Gastroesophageal sphincter (tissue), 4 donors: Measurements from ENCODE around the gene DUS1L. TPM values are rescaled to one million over a fixed set of nuclear protein-coding genes. Genes with fewer than 3 reads are reported as not detected.

Experiments
- ATAC-seq: fragments of 150-250 bp; one replicate; pipeline ENCODE4 v1.9.1; 2016; ENCODE audit warnings: mild to moderate bottlenecking, moderate library complexity
- H3K27ac ChIP-seq, 4 donors: fragments of 200-600 bp; sonication (generic) in 3 of 4; 1 replicate in 3 of 4; 2 replicates in 1 of 4; pipeline ENCODE4 v1.5.1; 2016 to 2019
- H3K27me3 ChIP-seq: fragments of 200-600 bp; sonication (generic); one replicate; pipeline ENCODE4 v1.5.1; 2019
- H3K36me3 ChIP-seq, 2 donors: fragments of 200-600 bp; sonication (generic); one replicate each; pipeline ENCODE4 v1.5.1; 2019; ENCODE audit warnings: control low read depth in 1 of 2
- H3K4me1 ChIP-seq, 3 donors: fragments of 200-600 bp; sonication (generic); 1 replicate in 2 of 3; 2 replicates in 1 of 3; pipeline ENCODE4 v1.5.1; 2016 to 2019; ENCODE audit warnings: control low read depth in 2 of 3
- H3K4me3 ChIP-seq, 2 donors: fragments of 200-600 bp; sonication (generic); one replicate each; pipeline ENCODE4 v1.5.1; 2019; ENCODE audit warnings: mild to moderate bottlenecking in 1 of 2, moderate library complexity in 1 of 2
- H3K9me3 ChIP-seq, 3 donors: fragments of 200-600 bp; sonication (generic); one replicate each; pipeline ENCODE4 v1.5.1; 2017 to 2019; ENCODE audit warnings: control low read depth in 2 of 3
- CTCF ChIP-seq, 4 experiments: fragments of 200-600 bp in 2 of 4; fragments of 450-650 bp in 2 of 4; sonication (generic) in 1 of 4; IDR thresholded peaks; one replicate each; pipeline ENCODE4 v1.5.1; 2017 to 2019; ENCODE audit warnings: antibody characterized with exemption in 4 of 4, mild to moderate bottlenecking in 2 of 4, moderate library complexity in 2 of 4
- EP300 ChIP-seq: sonication (generic); formaldehyde crosslinking; IDR thresholded peaks from one replicate; pipeline ENCODE4 v1.6.1; 2017; ENCODE audit warnings: antibody characterized with exemption, mild to moderate bottlenecking
- POLR2A ChIP-seq, 2 donors: fragments of 450-650 bp; IDR thresholded peaks; one replicate each; pipeline ENCODE4 v1.6.1; 2017; ENCODE audit warnings: antibody characterized with exemption in 2 of 2, mild to moderate bottlenecking in 2 of 2, moderate library complexity in 1 of 2
- POLR2AphosphoS5 ChIP-seq: sonication (generic); formaldehyde crosslinking; IDR thresholded peaks from one replicate; pipeline ENCODE4 v1.6.1; 2017; ENCODE audit warnings: antibody characterized with exemption
- WGBS, 2 donors: methylation state at CpG; one replicate each; pipeline ENCODE4 v1.1.5; 2018; ENCODE audit warnings: low coverage in 1 of 2; 5-methylcytosine and 5-hydroxymethylcytosine counted together
- total RNA-seq, 4 donors: library from RNA; depleted of rRNA; stranded (reverse); fragments of >200 nt; gene quantifications; one replicate each; pipeline ENCODE4 v1.1.0, GENCODE V29; 2016

DUS1L gene
- total RNA-seq, 4 donors from 2014 or later, result 35.8 to 62.8 (median 52.9) TPM

GRCh38 chr17:82049106-82049505 lies 16.5 kb downstream of the DUS1L start:
- TF ChIP-seq EP300, result no peak
- no peak for TF ChIP-seq CTCF (IDR thresholded peaks at IDR 0.05)
- no peak for TF ChIP-seq POLR2A (IDR thresholded peaks at IDR 0.05)
- TF ChIP-seq POLR2AphosphoS5, result no peak
- H3K4me1 ChIP-seq, result peaks cover 0 to 43% (median 26%) of the 10 kb centered on the region in 3 donors
- no peaks in the 10 kb centered on the region for H3K9me3 ChIP-seq
- H3K27me3 ChIP-seq, result no peaks in the 10 kb centered on the region
- no peak for ATAC-seq
- WGBS, 2 donors, result 58 to 60% methylated on average over 2 to 3 of the region's 8 CpGs
- peaks cover 0 to 50% of the 10 kb centered on the region in 2 donors for H3K36me3 ChIP-seq
- no peak overlapping the region for H3K27ac ChIP-seq
- no peak overlapping the region for H3K4me3 ChIP-seq

- ATAC-seq, result no peak
- Histone ChIP-seq H3K4me3 (no peak overlapping the region), H3K9me3 (no peaks in the 10 kb centered on the region), H3K36me3 (peaks cover 0 to 45% of the 10 kb centered on the region in 2 donors), H3K27ac (no peak overlapping the region), H3K27me3 (no peaks in the 10 kb centered on the region), H3K4me1 (peaks cover 0 to 37% (median 26%) of the 10 kb centered on the region in 3 donors)
- no peak for TF ChIP-seq POLR2AphosphoS5
- TF ChIP-seq POLR2A (IDR thresholded peaks at IDR 0.05), result no peak
- no peak for TF ChIP-seq EP300
- no peak for TF ChIP-seq CTCF (IDR thresholded peaks at IDR 0.05)
- WGBS, 2 donors, result 75% methylated on average over 6 of the region's 20 CpGs; no CpG with 5 or more reads in 1 of the 2 donors
These were observed 17.0 kb downstream of the DUS1L start for GRCh38 chr17:82048571-82048971.

DNA sequence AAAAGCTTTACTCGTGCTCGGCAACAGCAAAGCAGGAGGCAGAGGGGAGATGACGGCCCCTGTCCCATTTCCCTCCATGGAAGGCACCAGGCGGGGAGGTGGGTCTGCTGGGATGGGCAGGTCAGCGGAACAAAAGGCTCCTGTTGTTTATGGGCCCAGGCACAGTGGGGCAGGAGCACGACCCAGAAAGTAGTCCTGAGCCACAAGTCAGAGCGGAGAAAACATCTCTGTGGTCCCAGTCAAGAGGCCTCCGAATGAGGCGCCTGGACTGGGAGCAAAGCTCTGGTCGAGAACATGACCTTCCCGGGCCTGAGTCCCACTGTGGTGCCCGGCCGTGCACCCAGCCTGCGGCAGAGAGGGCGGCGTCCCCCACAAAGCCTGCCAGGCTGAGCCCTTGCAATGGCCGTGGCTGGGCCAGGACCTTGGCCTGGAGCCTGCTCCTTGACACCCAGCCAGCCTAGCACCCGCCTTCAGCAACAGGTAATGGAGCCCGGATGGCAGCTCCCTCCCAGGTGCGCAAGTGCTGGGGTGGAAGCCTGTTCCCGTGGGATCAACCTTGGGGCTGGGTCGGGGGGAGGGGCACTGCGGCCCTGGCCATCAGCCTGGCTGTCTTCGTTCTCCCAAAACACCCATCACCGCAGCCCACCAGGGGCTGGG lies 17.6 kb downstream of the DUS1L start:
- Histone ChIP-seq H3K36me3 (peaks cover 0 to 40% of the 10 kb centered on the region in 2 donors), H3K4me3 (no peak overlapping the region), H3K4me1 (peaks cover 0 to 32% (median 22%) of the 10 kb centered on the region in 3 donors), H3K9me3 (no peaks in the 10 kb centered on the region), H3K27me3 (no peaks in the 10 kb centered on the region), H3K27ac (no peak overlapping the region)
- no peak for ATAC-seq
- TF ChIP-seq POLR2AphosphoS5 (no peak), CTCF (IDR thresholded peaks at IDR 0.05) (no peak), EP300 (no peak), POLR2A (IDR thresholded peaks at IDR 0.05) (no peak)
- WGBS, 2 donors, result 68 to 93% methylated on average over 3 to 5 of the region's 25 CpGs

DNA sequence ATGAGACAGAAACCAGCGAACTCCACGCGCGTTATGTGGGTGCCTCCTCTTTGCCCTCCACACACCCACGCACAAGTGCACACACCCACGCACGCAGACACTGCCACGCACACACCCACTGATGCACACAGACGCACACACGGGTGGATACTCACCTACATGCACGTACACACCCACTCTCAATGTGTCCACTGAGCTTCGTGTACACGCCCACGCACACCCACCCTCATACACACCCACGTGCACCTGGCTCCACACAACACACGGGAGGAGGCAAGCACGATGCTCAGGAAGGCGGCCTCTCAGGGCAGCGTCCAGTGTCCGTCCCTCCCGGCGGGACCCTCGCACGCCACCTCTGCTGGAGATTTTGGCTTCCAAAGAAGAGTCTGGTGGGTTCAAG lies 18.2 kb downstream of the DUS1L start:
- ATAC-seq, result no peak
- no peak overlapping the region for H3K27ac ChIP-seq
- H3K4me3 ChIP-seq, result no peak overlapping the region
- no peaks in the 10 kb centered on the region for H3K9me3 ChIP-seq
- WGBS, 2 donors, result 83 to 89% methylated on average over 12 to 15 of the region's 24 CpGs
- no peak for TF ChIP-seq POLR2A (IDR thresholded peaks at IDR 0.05)
- no peak for TF ChIP-seq EP300
- no peak for TF ChIP-seq CTCF (IDR thresholded peaks at IDR 0.05)
- no peak for TF ChIP-seq POLR2AphosphoS5
- H3K27me3 ChIP-seq, result no peaks in the 10 kb centered on the region
- H3K4me1 ChIP-seq, result peaks cover 0 to 25% (median 15%) of the 10 kb centered on the region in 3 donors
- peaks cover 0 to 40% of the 10 kb centered on the region in 2 donors for H3K36me3 ChIP-seq

DNA sequence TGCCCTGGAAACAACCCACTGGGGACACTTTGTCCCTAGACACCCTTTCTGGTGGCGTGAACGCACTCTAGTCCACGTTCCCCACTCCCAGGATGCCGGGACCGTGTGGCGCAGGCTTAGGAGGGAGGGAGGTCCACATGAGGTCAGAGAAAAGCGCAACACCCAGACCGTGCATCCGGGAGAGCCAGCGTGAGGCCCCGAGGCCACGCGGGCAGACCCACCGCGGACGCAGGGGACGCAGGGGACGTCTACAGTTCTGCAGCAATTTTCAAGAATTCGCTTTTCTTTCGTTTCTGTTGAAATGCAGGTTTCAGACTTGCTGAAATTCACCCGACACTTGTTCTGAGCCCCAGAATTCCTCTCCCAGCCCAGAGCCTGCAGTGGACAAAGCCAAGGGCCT lies 18.7 kb downstream of the DUS1L start:
- ATAC-seq, result no peak
- peaks cover 0 to 22% (median 15%) of the 10 kb centered on the region in 3 donors for H3K4me1 ChIP-seq
- TF ChIP-seq CTCF (IDR thresholded peaks at IDR 0.05), result no peak
- no peak for TF ChIP-seq POLR2AphosphoS5
- no peak for TF ChIP-seq EP300
- TF ChIP-seq POLR2A (IDR thresholded peaks at IDR 0.05), result no peak
- H3K9me3 ChIP-seq, result no peaks in the 10 kb centered on the region
- no peak overlapping the region for H3K4me3 ChIP-seq
- H3K27ac ChIP-seq, result no peak overlapping the region
- H3K27me3 ChIP-seq, result no peaks in the 10 kb centered on the region
- WGBS, 2 donors, result 80 to 93% methylated on average over 3 to 5 of the region's 21 CpGs
- peaks cover 0 to 40% of the 10 kb centered on the region in 2 donors for H3K36me3 ChIP-seq
